GM21529 (cell line): Measurements from ENCODE around the gene CNTNAP2.

Source experiments
- ATAC-seq: cut with Tn5 transposase; IDR thresholded peaks from one replicate; pipeline ENCODE4 v1.9.1; 2021; ENCODE audit not compliant: unreplicated experiment

CNTNAP2 gene

DNA sequence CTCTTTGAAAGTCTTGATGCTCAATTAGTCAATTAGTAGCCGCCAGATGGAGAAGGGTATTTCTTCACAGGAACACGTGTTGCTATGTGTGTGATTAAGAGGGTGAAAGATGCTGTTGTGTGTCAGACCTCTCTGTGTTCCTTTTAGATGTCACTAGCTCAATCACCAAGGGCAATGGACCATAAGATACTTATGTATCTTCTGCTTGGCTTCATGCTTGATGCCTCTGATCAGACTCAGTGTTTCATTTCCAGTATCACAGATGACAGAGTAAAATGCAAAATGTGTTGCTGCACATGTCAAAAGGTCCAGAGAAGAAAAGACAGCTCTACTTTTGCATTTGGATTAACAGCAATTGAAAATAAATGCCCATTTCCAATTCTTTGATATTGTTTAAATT, 865.9 kb downstream of the CNTNAP2 start:
- no peak for ATAC-seq

DNA sequence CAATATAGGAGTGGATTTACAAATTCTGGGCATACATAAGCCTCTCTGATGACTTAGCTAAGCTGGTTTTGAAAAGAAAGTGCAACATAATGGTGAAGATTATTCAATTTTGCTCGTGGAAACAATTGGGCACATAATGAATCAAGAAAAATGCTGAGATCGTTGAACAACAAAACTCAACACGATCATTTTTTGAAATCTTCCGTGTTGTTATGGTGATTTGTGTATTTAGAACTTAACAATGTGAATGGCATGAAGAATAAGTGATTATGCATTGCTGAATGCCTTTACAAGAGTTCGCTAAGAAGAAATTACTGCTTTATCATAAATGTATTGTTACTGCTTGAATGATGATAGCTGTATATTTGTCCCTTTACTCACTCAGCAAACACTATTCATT, 875.0 kb downstream of the CNTNAP2 start:
- ATAC-seq = no peak

DNA sequence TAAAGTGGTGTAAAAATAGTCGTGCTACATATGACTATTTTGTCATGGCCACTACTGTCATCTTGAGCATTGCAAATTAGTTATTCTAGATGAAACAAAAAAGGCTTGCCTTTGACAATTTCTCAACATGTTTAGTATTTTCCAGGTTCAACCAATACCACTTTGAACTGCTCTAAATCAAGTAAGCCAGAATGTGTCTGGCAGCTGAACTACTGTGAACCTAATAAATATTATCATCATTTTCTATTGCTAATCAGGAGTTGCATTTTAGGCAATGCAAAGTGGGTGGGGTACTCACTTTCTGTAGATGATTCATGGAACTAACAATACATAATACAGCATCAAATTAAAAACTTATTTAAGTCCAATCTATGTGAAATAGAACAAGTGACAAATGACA, 877.2 kb downstream of the CNTNAP2 start:
- ATAC-seq = no peak

DNA sequence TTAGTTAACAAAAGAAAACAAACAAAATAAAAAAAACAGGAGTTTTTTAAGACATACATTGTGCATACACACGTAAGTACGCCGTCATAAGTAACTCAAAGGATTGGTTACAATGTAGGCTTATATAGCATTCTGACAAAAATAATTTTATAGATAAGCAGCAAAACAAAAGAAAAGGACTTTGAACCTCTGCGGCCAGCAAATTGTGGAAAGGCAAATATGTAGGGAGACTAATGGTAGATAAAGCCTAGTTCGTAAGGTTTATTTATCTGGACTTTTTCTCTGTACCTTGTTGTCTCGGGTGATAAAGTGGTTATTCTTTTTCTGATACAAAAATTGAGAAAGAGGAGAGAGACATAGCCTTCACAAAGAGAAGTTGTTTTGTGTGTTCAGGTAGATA, 891.9 kb downstream of the CNTNAP2 start:
- no peak for ATAC-seq

DNA sequence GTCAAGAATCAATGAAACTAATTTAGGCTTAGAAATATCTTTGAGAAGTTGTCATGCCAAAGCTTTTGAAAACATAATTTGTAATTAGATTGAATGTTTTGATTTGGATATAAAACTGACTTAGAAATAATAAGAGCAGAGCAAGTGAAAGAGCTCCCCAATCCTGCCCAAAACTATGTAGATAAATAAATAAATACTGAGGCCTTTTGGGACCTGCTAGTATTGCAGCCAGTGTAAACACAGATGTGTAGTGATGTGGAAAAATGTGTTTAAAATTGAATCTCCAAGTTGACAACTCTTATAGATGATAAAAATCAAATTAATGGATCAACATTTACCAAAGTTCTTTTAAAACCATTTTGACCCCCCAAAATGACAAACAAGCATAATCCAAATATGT, 896.1 kb downstream of the CNTNAP2 start:
- no peak for ATAC-seq

DNA sequence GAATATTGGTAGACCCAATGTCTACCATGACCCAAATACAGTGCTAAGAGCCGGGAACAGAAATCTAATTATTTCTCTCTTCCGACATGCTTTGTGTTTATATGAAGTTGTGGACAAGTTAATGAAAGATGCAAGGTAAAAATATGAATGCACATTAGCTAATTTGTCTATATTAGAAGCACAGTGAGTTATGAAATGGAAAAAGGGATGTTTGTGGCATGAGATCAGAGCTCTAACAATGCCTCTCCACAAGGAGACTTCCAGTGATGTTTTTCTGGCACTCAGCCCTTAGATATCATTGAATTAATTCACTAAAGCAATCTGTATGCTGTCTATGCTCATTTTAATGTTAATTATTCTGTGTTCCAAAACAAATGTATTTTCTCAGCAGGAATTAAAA, 897.2 kb downstream of the CNTNAP2 start:
- ATAC-seq = no peak

DNA sequence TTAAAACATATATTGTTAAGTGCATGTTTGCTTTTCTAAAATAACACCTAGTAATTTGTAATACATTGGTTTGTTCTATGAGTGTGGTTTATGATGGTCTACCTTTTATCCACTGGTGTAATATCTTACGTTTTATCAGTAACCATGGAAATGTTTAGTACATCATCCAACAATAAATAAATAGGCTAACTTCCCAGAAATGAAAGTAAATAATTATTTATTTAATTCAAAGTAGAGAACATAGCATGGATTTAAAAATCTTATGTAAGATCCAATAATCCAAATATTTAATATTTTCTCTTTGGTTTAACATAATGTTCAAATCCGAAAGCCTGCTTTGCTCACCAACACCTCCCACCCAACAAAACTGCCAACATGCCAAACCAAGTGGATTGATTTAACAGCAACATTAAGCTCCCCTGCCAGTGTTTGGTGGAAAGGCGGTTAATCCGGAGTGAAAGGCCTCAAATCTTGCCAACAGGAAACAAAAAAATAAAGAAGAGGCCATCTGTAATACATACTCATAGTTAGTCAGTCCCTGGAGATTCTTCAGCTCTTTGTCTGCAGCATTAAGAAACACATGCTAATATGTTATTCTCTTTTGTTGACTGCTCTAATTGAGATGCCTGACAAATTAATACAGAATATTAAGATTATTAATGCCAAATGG, 897.8 kb downstream of the CNTNAP2 start:
- ATAC-seq = no peak

DNA sequence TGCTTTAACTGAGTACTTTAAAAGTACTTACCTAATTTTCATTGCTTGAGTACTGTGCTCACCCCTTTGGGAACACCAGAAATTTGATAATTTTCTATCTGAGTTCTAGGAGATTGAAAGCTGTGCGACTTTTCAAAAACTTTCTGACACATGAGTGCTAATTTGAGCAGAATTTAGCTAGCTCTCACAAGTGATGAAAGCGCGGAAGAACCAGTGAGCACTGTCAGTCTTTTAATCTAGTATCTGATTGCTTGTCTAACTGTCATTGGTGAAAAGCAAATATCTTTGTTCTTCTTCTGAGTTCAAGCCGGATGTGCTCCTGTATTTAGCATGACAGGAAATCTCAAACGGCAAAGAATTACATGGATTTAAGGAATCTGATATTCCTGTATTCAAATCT, 899.4 kb downstream of the CNTNAP2 start:
- ATAC-seq = no peak

DNA sequence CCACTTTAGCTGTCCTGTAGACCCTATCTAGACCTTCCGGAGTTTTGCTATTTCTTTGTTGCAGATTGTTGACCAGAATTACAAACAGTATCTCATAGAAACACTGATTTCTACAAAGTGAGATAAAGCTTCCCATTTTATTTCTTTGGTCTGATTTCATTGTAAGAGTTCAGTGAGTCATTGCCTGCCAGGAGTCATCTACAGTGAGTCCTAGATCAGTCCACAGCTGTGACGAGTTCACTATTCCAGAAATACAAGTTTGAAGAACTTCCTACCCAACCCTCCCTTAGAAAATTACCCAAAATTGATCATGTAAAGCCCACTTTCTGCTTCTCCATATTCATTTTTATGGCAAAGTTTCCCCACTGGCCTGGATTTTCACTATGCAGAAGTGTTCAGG, 905.5 kb downstream of the CNTNAP2 start:
- no peak for ATAC-seq

DNA sequence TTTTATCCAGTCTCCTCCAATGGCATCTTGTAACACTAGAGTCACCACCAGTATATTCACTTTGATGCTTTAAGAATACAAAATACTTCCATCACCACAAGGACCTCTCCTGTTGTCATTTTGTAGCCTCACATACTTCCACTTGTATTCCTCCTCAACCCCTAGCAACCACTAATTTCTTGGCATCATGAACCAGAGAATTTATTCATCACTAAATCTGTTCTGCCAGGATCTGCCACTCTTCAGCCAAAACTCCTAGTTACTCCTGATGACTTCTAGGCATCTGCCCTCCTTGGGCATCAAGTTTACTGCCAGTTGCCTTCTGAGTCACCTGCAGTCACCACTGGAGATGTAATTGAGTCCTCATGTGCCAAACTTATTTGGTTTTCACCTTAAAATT, 906.8 kb downstream of the CNTNAP2 start:
- ATAC-seq = no peak

DNA sequence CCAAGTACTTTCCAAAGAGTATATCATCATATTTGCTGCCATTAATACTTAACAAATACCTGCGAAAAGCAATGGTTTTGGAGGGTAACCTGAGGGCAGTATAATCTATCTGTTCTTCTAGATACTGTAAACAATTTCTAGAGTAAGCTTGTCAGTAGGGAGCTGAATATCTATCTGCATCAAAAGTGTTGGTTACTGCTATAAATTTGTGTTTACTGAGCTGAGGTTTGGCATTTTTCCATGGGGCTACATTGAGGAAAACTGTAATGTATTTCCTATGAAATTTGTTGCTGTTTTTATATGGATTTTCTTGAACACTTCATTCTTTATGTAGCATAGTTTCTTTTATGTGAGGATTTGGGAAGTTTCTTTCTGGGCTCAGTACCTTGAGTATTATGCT, 913.4 kb downstream of the CNTNAP2 start:
- no peak for ATAC-seq

DNA sequence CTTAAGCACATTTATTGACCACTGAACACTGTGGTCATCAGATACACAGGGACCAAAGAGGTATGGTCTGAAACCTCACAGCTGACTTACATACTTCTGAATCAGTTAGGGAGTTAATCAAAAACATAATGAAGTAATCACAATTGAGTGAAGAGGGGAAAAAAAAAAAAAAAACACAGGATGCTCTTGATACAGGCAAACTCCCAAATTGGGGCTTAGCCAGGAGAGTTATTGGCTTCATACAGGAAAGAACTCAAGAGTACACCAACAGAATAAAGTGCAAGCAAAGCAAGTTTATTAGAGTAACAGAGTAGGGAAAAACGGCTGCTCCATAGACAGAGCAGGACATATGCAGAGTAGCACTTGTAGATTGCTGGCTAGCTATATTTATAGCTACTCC, 917.0 kb downstream of the CNTNAP2 start:
- ATAC-seq = no peak

DNA sequence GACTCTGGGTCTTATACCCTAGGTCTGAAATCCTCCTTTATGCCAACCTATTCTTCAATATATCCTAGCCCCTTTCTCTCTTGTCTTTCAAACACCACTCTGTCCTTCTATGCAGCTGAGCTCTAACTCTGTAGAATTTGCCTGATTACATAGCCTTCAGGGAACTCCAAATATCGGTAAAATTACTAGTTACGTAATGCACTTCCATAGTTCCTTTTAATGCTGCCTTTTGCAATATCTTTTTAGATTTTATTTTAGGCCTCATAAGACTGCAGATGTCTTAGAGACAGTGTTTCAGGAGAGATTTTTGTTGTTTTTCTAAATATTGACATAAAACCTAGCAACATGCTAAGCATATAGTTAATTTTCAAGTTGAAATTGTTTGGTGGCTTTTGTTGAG, 924.8 kb downstream of the CNTNAP2 start:
- no peak for ATAC-seq

DNA sequence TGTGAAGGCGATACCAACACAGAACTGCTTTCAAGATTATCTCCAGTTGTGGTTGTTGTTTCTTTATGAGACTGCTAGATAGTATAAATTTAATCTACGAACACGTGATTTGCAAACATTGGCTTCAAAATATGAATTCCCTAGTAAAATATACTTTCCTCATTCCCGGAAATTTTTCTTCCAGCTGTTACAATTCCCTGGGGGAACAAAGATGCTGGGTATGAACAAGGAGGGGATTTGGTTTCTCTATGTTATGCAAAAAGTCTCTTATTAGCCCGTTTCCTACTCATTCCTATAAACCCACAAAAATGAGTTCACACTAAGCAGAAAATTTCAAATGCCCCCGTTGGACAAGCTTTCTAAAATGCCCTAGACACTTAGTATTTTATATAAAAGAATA, 928.3 kb downstream of the CNTNAP2 start:
- ATAC-seq = no peak

DNA sequence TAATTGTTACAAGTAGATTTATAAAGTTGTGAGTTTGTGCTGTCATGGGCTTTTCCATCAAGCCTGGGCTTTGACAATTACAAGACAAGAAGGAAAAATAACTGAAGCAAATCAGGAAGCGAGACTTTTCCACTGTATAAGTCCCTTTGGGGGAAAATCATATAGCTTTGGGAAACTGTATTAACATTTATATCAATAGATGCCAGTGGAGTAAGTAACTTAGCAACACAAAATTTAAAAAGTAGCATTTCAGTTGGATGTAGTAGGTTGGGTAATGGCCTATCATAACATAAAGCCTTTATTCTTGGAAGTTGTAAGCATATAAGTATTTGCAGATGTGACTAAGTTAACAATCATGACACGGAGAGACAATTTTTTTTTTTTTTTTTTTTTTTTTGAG, 931.1 kb downstream of the CNTNAP2 start:
- ATAC-seq = no peak

DNA sequence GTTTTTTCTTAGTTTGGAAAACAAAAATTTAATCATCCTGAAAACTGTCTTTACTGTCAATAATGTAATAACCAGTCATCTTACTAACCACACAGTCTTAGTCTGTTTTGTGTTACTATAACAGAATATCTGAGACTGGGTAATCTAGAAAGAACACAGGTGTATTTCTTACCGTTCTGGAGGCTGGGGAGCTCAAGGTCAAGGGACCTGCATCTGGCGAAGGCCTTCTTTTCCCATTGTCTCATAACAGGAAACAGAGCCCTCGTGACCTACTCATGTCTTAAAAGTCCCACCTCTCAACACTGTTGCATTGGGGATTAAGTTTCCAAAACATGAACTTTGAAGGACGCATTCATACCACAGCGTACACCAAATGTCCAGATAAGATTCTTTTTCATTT, 932.3 kb downstream of the CNTNAP2 start:
- no peak for ATAC-seq

DNA sequence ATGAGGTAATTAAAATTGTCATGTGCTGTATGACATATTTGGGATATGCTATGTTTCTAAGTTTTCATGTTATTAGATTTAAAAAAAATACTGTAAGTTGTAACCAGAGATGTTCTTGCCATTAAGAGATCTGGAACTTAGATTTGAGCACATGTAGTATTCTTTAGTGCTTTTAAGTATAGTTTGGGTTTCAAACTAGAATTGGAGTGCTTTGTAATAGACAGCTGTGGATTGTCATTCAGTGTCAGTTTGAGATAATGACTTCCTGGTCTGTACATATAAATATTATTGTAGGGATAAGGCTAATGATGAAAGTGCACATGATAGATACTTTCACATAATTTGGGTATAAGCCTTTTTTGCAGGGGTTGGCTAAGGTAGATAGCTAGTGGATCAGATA, 936.2 kb downstream of the CNTNAP2 start:
- ATAC-seq = no peak

DNA sequence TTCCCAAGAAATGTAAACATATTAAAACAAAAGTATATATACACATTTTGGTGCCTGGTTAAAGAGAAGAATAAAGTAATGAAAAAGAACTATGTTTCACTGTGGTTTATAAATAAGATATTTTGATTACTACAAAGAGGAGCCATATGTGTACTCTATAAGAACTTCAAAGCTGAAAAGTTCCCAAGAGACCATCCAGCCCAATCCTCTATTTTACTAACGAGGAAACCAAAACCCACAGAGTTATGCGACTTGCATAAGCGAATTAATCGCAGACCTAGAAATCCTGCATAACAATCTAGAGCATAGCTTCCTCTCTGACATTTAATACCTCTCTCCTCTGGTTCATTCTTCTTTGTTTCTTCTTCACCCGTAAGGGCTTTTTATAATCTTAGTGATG, 937.1 kb downstream of the CNTNAP2 start:
- ATAC-seq = no peak

DNA sequence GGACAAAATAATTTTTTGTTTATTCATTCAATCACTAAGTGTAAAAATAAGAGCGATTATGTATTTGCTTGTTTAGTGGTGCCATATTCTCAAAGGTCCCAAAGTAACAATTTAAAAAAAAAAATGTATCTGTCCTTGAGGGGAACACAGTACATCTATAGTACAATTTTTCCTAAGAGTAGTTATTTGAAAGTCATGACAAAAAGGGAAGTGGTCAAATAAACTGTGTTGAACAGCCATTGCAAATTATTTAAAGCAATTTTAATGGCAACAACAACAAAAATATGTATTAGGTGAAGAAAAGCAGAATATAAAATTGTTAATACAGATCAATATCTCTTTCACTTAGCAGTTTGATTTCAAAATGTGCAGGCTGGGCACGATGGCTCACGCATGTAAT, 943.5 kb downstream of the CNTNAP2 start:
- no peak for ATAC-seq

DNA sequence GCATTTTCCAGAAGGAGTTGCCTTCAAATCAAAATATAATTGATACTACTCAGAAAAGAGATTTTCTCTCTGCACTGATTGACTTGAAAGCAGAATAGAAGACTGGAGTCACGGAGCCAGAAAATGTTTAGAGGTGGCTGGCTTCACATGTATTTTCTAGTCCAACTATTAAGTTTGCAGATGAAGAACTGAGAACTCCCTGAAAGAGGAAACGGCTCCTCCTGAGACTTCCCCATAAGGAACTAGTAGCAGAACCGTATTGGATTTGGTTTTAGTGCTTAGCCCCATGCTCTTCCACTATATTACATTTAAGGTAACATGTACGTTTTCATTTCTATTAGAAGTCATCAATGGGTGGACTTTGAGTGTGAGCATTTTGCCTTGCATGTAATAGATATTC, 946.3 kb downstream of the CNTNAP2 start:
- no peak for ATAC-seq

DNA sequence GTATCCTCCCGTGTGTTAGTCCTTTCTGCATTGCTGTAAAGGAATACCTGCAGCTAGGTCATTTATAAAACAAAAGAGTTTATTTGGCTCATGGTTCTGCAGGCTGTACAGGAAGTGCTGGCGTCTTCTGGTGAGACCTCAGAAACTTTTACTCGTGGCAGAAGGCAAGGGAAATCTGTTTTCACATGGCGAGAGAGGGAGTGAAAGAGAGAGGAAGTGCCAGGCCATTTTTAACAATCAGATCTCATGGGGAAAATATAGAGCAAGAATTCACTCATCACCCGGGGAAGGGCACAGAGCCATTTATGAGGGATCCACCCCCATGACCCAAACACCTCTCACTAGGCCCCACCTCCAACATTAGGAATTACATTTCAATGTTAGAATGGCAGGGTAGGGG, 952.2 kb downstream of the CNTNAP2 start:
- ATAC-seq = no peak

DNA sequence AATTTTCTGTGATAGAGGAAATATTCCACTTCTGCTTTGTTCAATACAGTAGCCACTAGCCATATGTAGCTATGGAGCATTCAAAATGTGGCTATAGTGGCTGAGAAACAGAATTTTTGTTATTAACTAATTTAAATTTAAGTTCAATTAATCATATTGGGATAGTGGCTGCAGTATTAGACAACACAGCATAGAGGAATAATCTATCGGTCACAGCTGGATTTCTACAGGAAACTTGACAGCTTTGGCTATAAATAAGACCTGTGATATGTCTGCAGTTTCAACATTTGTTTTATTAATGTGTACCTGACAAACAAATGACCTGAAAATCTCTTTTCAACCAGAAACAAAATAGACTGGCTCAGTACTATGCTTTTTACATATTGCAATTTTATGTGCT, 953.2 kb downstream of the CNTNAP2 start:
- no peak for ATAC-seq

DNA sequence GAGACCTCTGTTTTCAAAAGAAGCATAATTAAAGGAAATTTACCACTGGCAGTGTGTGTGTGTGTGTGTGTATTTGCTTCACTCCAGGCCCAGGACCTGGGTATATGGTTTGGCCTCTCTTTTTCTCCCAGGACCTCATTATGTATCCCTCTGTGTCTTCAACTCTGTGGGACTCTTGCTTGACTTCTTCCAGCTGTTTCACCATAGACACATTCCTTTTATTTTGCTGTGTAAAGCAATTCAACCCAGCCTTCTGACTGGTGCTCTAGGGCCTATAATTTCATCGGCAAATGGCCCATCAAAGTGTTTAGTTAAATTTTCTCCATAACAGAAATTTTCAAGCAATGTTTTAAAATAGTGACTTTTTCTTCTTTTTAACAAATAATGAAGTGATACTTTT, 954.3 kb downstream of the CNTNAP2 start:
- no peak for ATAC-seq

DNA sequence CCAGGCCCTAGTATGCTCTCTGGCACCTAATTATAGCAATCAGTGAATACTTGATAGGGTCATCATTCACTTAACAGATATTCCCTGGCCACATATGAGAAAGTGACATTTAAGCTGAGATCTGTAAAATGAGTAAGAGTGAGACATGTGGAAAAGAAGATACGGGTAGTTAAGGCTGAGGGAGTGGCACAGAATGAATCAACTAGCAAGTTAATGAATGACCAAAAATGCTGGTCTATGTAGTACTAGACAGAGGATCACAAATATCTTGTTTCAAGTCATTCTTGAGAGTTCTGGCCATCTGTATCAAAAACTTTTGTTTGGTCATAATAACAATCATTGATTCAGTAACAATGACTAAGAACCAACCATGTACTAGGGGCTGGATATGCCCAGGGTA, 954.9 kb downstream of the CNTNAP2 start:
- no peak for ATAC-seq
